Hepatocyte (in vitro differentiated cells): Measurements from ENCODE around the gene AUTS2.

Experiments
- EZH2 ChIP-seq: fragments of 200-600 bp; sonication (generic); IDR thresholded peaks from 2 replicates; pipeline ENCODE4 v1.6.1; 2016; ENCODE audit warnings: antibody characterized with exemption, mild to moderate bottlenecking, borderline replicate concordance
- EZH2phosphoT487 ChIP-seq: fragments of 200-600 bp; sonication (generic); IDR thresholded peaks from one replicate; pipeline ENCODE4 v1.6.1; 2018; ENCODE audit warnings: antibody characterized with exemption, mild to moderate bottlenecking, low read depth, moderate library complexity; ENCODE audit not compliant: unreplicated experiment, severe bottlenecking
- TF ChIP-seq, protein P1 (sequence below): fragments of 200-600 bp; sonication (generic); IDR thresholded peaks from 2 replicates; pipeline ENCODE4 v1.5.1; 2016; ENCODE audit warnings: antibody characterized with exemption, mild to moderate bottlenecking; ENCODE audit not compliant: poor library complexity

DNA sequence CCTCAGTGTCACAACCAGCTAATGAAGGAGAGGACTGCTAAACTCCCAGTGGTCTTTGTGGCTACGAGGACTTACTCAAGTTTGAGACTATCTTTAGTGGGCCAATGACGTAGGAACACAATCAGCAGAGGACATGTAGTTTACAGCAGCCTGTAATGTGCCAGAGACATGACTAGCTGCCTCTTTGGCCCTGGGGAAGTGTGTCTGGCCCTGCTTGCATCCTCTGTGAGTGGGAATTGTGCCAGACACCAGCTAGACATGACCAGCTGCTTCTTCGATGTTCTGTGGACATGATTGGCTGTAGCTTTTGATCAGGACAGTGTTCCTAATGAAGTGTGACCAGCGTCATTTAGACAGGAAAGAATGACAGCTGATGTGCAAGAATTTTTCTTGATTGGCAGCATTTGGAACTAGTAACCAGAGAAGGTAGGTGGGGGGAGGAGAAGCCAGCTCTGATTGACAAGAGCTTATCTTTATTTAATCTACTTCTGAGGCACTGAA, 141.7 kb downstream of the AUTS2 start:
- TF ChIP-seq, protein P1, sequence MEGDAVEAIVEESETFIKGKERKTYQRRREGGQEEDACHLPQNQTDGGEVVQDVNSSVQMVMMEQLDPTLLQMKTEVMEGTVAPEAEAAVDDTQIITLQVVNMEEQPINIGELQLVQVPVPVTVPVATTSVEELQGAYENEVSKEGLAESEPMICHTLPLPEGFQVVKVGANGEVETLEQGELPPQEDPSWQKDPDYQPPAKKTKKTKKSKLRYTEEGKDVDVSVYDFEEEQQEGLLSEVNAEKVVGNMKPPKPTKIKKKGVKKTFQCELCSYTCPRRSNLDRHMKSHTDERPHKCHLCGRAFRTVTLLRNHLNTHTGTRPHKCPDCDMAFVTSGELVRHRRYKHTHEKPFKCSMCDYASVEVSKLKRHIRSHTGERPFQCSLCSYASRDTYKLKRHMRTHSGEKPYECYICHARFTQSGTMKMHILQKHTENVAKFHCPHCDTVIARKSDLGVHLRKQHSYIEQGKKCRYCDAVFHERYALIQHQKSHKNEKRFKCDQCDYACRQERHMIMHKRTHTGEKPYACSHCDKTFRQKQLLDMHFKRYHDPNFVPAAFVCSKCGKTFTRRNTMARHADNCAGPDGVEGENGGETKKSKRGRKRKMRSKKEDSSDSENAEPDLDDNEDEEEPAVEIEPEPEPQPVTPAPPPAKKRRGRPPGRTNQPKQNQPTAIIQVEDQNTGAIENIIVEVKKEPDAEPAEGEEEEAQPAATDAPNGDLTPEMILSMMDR: no peak
- TF ChIP-seq EZH2 (no peak), EZH2phosphoT487 (no peak)
